Natural killer cell treated with Interleukin-12 subunit alpha and Interleukin-12 subunit beta and Interleukin-15 and Interleukin-18, amount 100 ng/mL, for 72 hours (primary cell): Measurements from ENCODE around the gene CFAP157. TPM values are rescaled to one million over a fixed set of nuclear protein-coding genes. Genes with fewer than 3 reads are reported as not detected.

Experiments used
- ATAC-seq, 2 donors: fragments of 150-1000 bp; cut with Tn5 transposase in 1 of 2; sonication (Bioruptor Pico), chemical (Tn5 transposase) in 1 of 2; 2 replicates each; pipeline ENCODE4 v1.10.0; 2021
- DNase-seq: peaks from one replicate; pipeline ENCODE4 v3.0.0; 2022; ENCODE audit warnings: low spot score
- H3K27ac Mint-ChIP-seq, 2 donors: 1 replicate in 1 of 2; 2 replicates in 1 of 2; pipeline ENCODE4 v1.8.0; 2022; ENCODE audit warnings: mixed read lengths in 2 of 2, mild to moderate bottlenecking in 1 of 2, moderate library complexity in 1 of 2
- H3K27me3 Mint-ChIP-seq, 2 donors: 1 replicate in 1 of 2; 2 replicates in 1 of 2; pipeline ENCODE4 v1.8.0; 2022; ENCODE audit warnings: mixed read lengths in 2 of 2
- H3K36me3 Mint-ChIP-seq: one replicate; pipeline ENCODE4 v1.8.0; 2022; ENCODE audit warnings: mixed read lengths
- H3K4me1 Mint-ChIP-seq, 2 donors: 1 replicate in 1 of 2; 2 replicates in 1 of 2; pipeline ENCODE4 v1.8.0; 2022; ENCODE audit warnings: low read depth in 2 of 2, mixed read lengths in 2 of 2, mild to moderate bottlenecking in 1 of 2
- H3K4me3 Mint-ChIP-seq: one replicate; pipeline ENCODE4 v1.8.0; 2022; ENCODE audit warnings: mixed read lengths
- H3K9me3 Mint-ChIP-seq: 2 replicates; pipeline ENCODE4 v1.8.0; 2022; ENCODE audit warnings: mixed read lengths
- total RNA-seq, 2 donors: library from RNA; stranded (reverse); gene quantifications; one replicate each; pipeline ENCODE4 v1.2.3, GENCODE V29; 2022

Gene CFAP157
- total RNA-seq = not detected

GRCh38 chr9:127706836-127707241 is at the start of gene CFAP157:
Gene CFAP157, plus strand, starts transcription at chr9:127706988. Its CDS starts 44 bp downstream, at chr9:127707032.
- H3K4me1 Mint-ChIP-seq = peaks cover 19 to 22% of the 10 kb centered on the region in 2 donors
- H3K27ac Mint-ChIP-seq = no peak within 1 kb of the TSS
- no peaks in the 10 kb centered on the region for H3K36me3 Mint-ChIP-seq
- ATAC-seq (no peak), DNase-seq (no peak)
- no peaks in the 10 kb centered on the region for H3K9me3 Mint-ChIP-seq
- no peak within 1 kb of the TSS for H3K4me3 Mint-ChIP-seq
- H3K27me3 Mint-ChIP-seq = no peaks in the 10 kb centered on the region

GRCh38 chr9:127658428-127658827 is 48.4 kb upstream of the CFAP157 start:
- peaks cover 2 to 6% of the 10 kb centered on the region in 2 donors for H3K27me3 Mint-ChIP-seq
- H3K27ac Mint-ChIP-seq = no peak overlapping the region
- H3K9me3 Mint-ChIP-seq = no peaks in the 10 kb centered on the region
- DNase-seq (no peak), ATAC-seq (no peak)
- H3K36me3 Mint-ChIP-seq = no peaks in the 10 kb centered on the region
- H3K4me1 Mint-ChIP-seq = no peaks in the 10 kb centered on the region
- no peak overlapping the region for H3K4me3 Mint-ChIP-seq

- Mint-ChIP-seq H3K27me3 (peaks cover 0 to 6% of the 10 kb centered on the region in 2 donors), H3K27ac (no peak overlapping the region), H3K36me3 (no peaks in the 10 kb centered on the region), H3K4me1 (no peaks in the 10 kb centered on the region), H3K9me3 (no peaks in the 10 kb centered on the region), H3K4me3 (no peak overlapping the region)
- DNase-seq (no peak), ATAC-seq (no peak)
Measured at GRCh38 chr9:127660886-127661741, 45.7 kb upstream of the CFAP157 start.

GRCh38 chr9:127662617-127663016 is 44.2 kb upstream of the CFAP157 start:
- Mint-ChIP-seq H3K9me3 (no peaks in the 10 kb centered on the region), H3K36me3 (no peaks in the 10 kb centered on the region), H3K4me3 (no peak overlapping the region), H3K27ac (no peak overlapping the region), H3K4me1 (no peaks in the 10 kb centered on the region), H3K27me3 (peaks cover 0 to under 1% of the 10 kb centered on the region in 2 donors)
- no peak for ATAC-seq
- no peak for DNase-seq

- Mint-ChIP-seq H3K27ac (no peak overlapping the region), H3K36me3 (no peaks in the 10 kb centered on the region), H3K9me3 (no peaks in the 10 kb centered on the region), H3K27me3 (no peaks in the 10 kb centered on the region), H3K4me1 (no peaks in the 10 kb centered on the region), H3K4me3 (no peak overlapping the region)
- DNase-seq (no peak), ATAC-seq (no peak)
Measured at GRCh38 chr9:127664324-127664677, 42.5 kb upstream of the CFAP157 start.

GRCh38 chr9:127664678-127665507 is 41.9 kb upstream of the CFAP157 start:
- Mint-ChIP-seq H3K4me3 (no peak overlapping the region), H3K4me1 (no peaks in the 10 kb centered on the region), H3K27me3 (no peaks in the 10 kb centered on the region), H3K9me3 (no peaks in the 10 kb centered on the region), H3K36me3 (no peaks in the 10 kb centered on the region), H3K27ac (no peak overlapping the region)
- ATAC-seq (no peak), DNase-seq (no peak)

GRCh38 chr9:127667127-127667844 is 39.5 kb upstream of the CFAP157 start:
- no peaks in the 10 kb centered on the region for H3K27me3 Mint-ChIP-seq
- no peak overlapping the region for H3K27ac Mint-ChIP-seq
- H3K9me3 Mint-ChIP-seq = no peaks in the 10 kb centered on the region
- DNase-seq (no peak), ATAC-seq (no peak)
- no peaks in the 10 kb centered on the region for H3K36me3 Mint-ChIP-seq
- H3K4me3 Mint-ChIP-seq = no peak overlapping the region
- no peaks in the 10 kb centered on the region for H3K4me1 Mint-ChIP-seq

GRCh38 chr9:127667906-127668305 is 38.9 kb upstream of the CFAP157 start:
- ATAC-seq (peak in 1 of 2 donors; percentile 24), DNase-seq (no peak)
- H3K27ac Mint-ChIP-seq = no peak overlapping the region
- no peak overlapping the region for H3K4me3 Mint-ChIP-seq
- H3K36me3 Mint-ChIP-seq = no peaks in the 10 kb centered on the region
- no peaks in the 10 kb centered on the region for H3K27me3 Mint-ChIP-seq
- H3K9me3 Mint-ChIP-seq = no peaks in the 10 kb centered on the region
- no peaks in the 10 kb centered on the region for H3K4me1 Mint-ChIP-seq

- Mint-ChIP-seq H3K27me3 (no peaks in the 10 kb centered on the region), H3K27ac (no peak overlapping the region), H3K36me3 (no peaks in the 10 kb centered on the region), H3K4me1 (no peaks in the 10 kb centered on the region), H3K4me3 (no peak overlapping the region), H3K9me3 (no peaks in the 10 kb centered on the region)
- DNase-seq (peak; percentile 55), ATAC-seq (no peak)
Measured at GRCh38 chr9:127673234-127673633, 33.6 kb upstream of the CFAP157 start.

- DNase-seq (no peak), ATAC-seq (peak in 1 of 2 donors; percentile 29)
- H3K27ac Mint-ChIP-seq = no peak overlapping the region
- no peaks in the 10 kb centered on the region for H3K9me3 Mint-ChIP-seq
- no peaks in the 10 kb centered on the region for H3K4me1 Mint-ChIP-seq
- no peaks in the 10 kb centered on the region for H3K27me3 Mint-ChIP-seq
- H3K36me3 Mint-ChIP-seq = no peaks in the 10 kb centered on the region
- H3K4me3 Mint-ChIP-seq = no peak overlapping the region
Measured at GRCh38 chr9:127676638-127677037, 30.1 kb upstream of the CFAP157 start.

- Mint-ChIP-seq H3K4me3 (no peak overlapping the region), H3K9me3 (no peaks in the 10 kb centered on the region), H3K4me1 (no peaks in the 10 kb centered on the region), H3K36me3 (no peaks in the 10 kb centered on the region), H3K27me3 (no peaks in the 10 kb centered on the region), H3K27ac (no peak overlapping the region)
- ATAC-seq = no peak
- DNase-seq = no peak
Measured at GRCh38 chr9:127679506-127679905, 27.3 kb upstream of the CFAP157 start.

GRCh38 chr9:127680226-127680625 is 26.6 kb upstream of the CFAP157 start:
- Mint-ChIP-seq H3K27ac (no peak overlapping the region), H3K4me1 (no peaks in the 10 kb centered on the region), H3K4me3 (no peak overlapping the region), H3K9me3 (no peaks in the 10 kb centered on the region), H3K27me3 (no peaks in the 10 kb centered on the region), H3K36me3 (no peaks in the 10 kb centered on the region)
- ATAC-seq (no peak), DNase-seq (peak; percentile 35)

- H3K4me1 Mint-ChIP-seq = no peaks in the 10 kb centered on the region
- H3K36me3 Mint-ChIP-seq = no peaks in the 10 kb centered on the region
- H3K4me3 Mint-ChIP-seq = no peak overlapping the region
- ATAC-seq (no peak), DNase-seq (peak; percentile 23)
- H3K9me3 Mint-ChIP-seq = no peaks in the 10 kb centered on the region
- no peak overlapping the region for H3K27ac Mint-ChIP-seq
- no peaks in the 10 kb centered on the region for H3K27me3 Mint-ChIP-seq
Measured at GRCh38 chr9:127680846-127681245, 25.9 kb upstream of the CFAP157 start.
